Left ventricle myocardium inferior (tissue), 1 donor: ENCODE data around the gene COBL. TPM values are rescaled to one million over a fixed set of nuclear protein-coding genes. Genes with fewer than 3 reads are reported as not detected.

Source experiments
- DNase-seq: peaks from one replicate; pipeline ENCODE4 v3.0.0-alpha.2; 2020
- H3K27ac ChIP-seq: fragments of 200-600 bp; replicated peaks from 2 replicates; pipeline ENCODE4 v1.8.0; 2021
- H3K27me3 ChIP-seq: fragments of 200-600 bp; 2 replicates; pipeline ENCODE4 v1.8.0; 2021; ENCODE audit warnings: low read depth
- H3K36me3 ChIP-seq: fragments of 200-600 bp; 2 replicates; pipeline ENCODE4 v1.8.0; 2021
- H3K4me1 ChIP-seq: fragments of 200-600 bp; 2 replicates; pipeline ENCODE4 v1.8.0; 2021
- H3K4me3 ChIP-seq: fragments of 200-600 bp; 2 replicates; pipeline ENCODE4 v1.8.0; 2021; ENCODE audit warnings: mild to moderate bottlenecking, moderate library complexity
- H3K9me3 ChIP-seq: fragments of 200-600 bp; replicated peaks from 2 replicates; pipeline ENCODE4 v1.8.0; 2021
- intact Hi-C: fragments of 100-400 bp; cut with micrococcal nuclease; formaldehyde crosslinking; loops from one replicate; pipeline ENCODE4 v1.11.0; 2022
- total RNA-seq: library from RNA; stranded (reverse); fragmentation: NEBNext Ultra II Directional; extraction: Animal tissue kit (Norgen Biotek cat#: 25700); gene quantifications from one replicate; pipeline ENCODE4 v1.2.1, GENCODE V29; 2021
- TF ChIP-seq, protein P1 (sequence below): fragments of 200-600 bp; IDR thresholded peaks from 2 replicates; pipeline ENCODE4 v1.8.0; 2021; ENCODE audit warnings: antibody characterized with exemption, mild to moderate bottlenecking, borderline replicate concordance
- donor health status: DM: no; HTN: yes; CAD: no; lungs with severe emphysema.

COBL gene
- total RNA-seq, 1 donor from 2014 or later, result 77.1 TPM

GRCh38 chr7:51270965-51271364 lies 45.6 kb downstream of the COBL start:
- Histone ChIP-seq H3K4me1 (peaks cover 7% of the 10 kb centered on the region), H3K36me3 (no peaks in the 10 kb centered on the region), H3K27me3 (no peaks in the 10 kb centered on the region)

GRCh38 chr7:51269911-51270310 lies 46.7 kb downstream of the COBL start:
- H3K4me3 ChIP-seq, result no peak overlapping the region
- no peak overlapping the region for H3K27ac ChIP-seq
- no peaks in the 10 kb centered on the region for H3K27me3 ChIP-seq
- TF ChIP-seq, protein P1, sequence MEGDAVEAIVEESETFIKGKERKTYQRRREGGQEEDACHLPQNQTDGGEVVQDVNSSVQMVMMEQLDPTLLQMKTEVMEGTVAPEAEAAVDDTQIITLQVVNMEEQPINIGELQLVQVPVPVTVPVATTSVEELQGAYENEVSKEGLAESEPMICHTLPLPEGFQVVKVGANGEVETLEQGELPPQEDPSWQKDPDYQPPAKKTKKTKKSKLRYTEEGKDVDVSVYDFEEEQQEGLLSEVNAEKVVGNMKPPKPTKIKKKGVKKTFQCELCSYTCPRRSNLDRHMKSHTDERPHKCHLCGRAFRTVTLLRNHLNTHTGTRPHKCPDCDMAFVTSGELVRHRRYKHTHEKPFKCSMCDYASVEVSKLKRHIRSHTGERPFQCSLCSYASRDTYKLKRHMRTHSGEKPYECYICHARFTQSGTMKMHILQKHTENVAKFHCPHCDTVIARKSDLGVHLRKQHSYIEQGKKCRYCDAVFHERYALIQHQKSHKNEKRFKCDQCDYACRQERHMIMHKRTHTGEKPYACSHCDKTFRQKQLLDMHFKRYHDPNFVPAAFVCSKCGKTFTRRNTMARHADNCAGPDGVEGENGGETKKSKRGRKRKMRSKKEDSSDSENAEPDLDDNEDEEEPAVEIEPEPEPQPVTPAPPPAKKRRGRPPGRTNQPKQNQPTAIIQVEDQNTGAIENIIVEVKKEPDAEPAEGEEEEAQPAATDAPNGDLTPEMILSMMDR, result no peak
- H3K9me3 ChIP-seq, result no peaks in the 10 kb centered on the region
- no peaks in the 10 kb centered on the region for H3K36me3 ChIP-seq
- intact Hi-C loops, result no loop called here
- H3K4me1 ChIP-seq, result peaks cover 16% of the 10 kb centered on the region
- no peak for DNase-seq

More at GRCh38 chr7:51270965-51271364, 45.6 kb downstream of the COBL start:
- DNase-seq, result no peak
- TF ChIP-seq, protein P1, result no peak
- intact Hi-C loops, result no loop called here
- H3K4me3 ChIP-seq, result no peak overlapping the region
- H3K9me3 ChIP-seq, result no peaks in the 10 kb centered on the region
- no peak overlapping the region for H3K27ac ChIP-seq

DNA sequence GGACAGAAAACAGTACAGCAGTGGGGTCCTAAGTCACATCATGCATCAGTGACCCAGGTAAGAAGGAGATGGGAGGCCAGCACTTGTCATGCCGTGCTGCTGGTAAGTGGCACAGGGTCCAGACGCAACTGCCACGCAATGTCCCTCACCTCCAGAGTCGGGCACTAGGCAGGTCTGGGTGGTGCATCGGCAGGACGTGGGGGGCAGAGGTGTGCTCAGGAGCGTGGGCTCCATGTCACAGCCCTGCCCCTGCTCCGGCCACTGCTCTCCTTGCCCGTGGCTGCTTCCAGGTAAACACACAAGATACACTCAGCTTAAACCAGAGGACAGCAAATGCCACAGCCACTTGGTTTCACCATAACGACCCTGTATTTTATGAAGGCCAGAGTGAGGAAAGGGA lies 47.3 kb downstream of the COBL start:
- TF ChIP-seq, protein P1, result no peak
- Histone ChIP-seq H3K36me3 (no peaks in the 10 kb centered on the region), H3K27ac (no peak overlapping the region), H3K9me3 (no peaks in the 10 kb centered on the region), H3K4me3 (no peak overlapping the region), H3K27me3 (no peaks in the 10 kb centered on the region), H3K4me1 (peaks cover 17% of the 10 kb centered on the region)
- intact Hi-C loops, result no loop called here
- no peak for DNase-seq

- TF ChIP-seq, protein P1, result no peak
- Histone ChIP-seq H3K27me3 (no peaks in the 10 kb centered on the region), H3K9me3 (no peaks in the 10 kb centered on the region), H3K4me3 (no peak overlapping the region), H3K36me3 (no peaks in the 10 kb centered on the region), H3K27ac (no peak overlapping the region), H3K4me1 (peaks cover 17% of the 10 kb centered on the region)
- no peak for DNase-seq
- intact Hi-C loops, result no loop called here
Measured at GRCh38 chr7:51268859-51269258, 47.8 kb downstream of the COBL start.

GRCh38 chr7:51267169-51267568 lies 49.4 kb downstream of the COBL start:
- H3K9me3 ChIP-seq, result no peaks in the 10 kb centered on the region
- H3K4me3 ChIP-seq, result no peak overlapping the region
- TF ChIP-seq, protein P1, result no peak
- no peak for DNase-seq
- H3K36me3 ChIP-seq, result no peaks in the 10 kb centered on the region
- H3K27me3 ChIP-seq, result no peaks in the 10 kb centered on the region
- peaks cover 31% of the 10 kb centered on the region for H3K4me1 ChIP-seq
- intact Hi-C loops, result no loop called here
- H3K27ac ChIP-seq, result no peak overlapping the region
